Adrenal gland (tissue), 12 donors: Measurements from ENCODE around the gene HELZ2. TPM values are rescaled to one million over a fixed set of nuclear protein-coding genes. Genes with fewer than 3 reads are reported as not detected.
"Not testable (repeated sequence)": the region's sequence is repeated elsewhere in the genome, so short reads cannot be mapped to it uniquely, and the experiment has no call there.

Experiments
- DNase-seq, 7 donors: peaks; one replicate each; pipeline ENCODE4 v3.0.0-alpha.2; 2019 to 2020
- H3K27ac ChIP-seq, 5 donors: fragments of 200-600 bp; sonication (generic) in 4 of 5; 1 replicate in 3 of 5; 2 replicates in 2 of 5; pipeline versions ENCODE4 v1.5.1 to v1.8.0; 2016 to 2020; ENCODE audit warnings: mild to moderate bottlenecking in 1 of 5
- H3K27me3 ChIP-seq: fragments of 200-600 bp; 2 replicates; pipeline ENCODE4 v1.8.0; 2021
- H3K36me3 ChIP-seq, 2 donors: fragments of 200-600 bp; replicated peaks in 1 of 2; 1 replicate in 1 of 2; 2 replicates in 1 of 2; pipeline versions ENCODE4 v1.5.1 to v1.8.0; 2018 to 2022
- H3K4me1 ChIP-seq, 2 donors: fragments of 200-600 bp; replicated peaks in 1 of 2; 1 replicate in 1 of 2; 2 replicates in 1 of 2; pipeline versions ENCODE4 v1.5.1 to v1.8.0; 2018 to 2021
- H3K4me3 ChIP-seq, 4 donors: fragments of 200-600 bp; sonication (generic) in 3 of 4; one replicate each; pipeline ENCODE4 v1.5.1; 2016 to 2018
- H3K9me3 ChIP-seq, 3 donors: fragments of 200-600 bp; sonication (generic) in 1 of 3; replicated peaks in 1 of 3; 1 replicate in 2 of 3; 2 replicates in 1 of 3; pipeline versions ENCODE4 v1.5.1 to v1.8.0; 2016 to 2021
- POLR2A ChIP-seq, 2 donors: fragments of 450-650 bp; IDR thresholded peaks; one replicate each; pipeline ENCODE4 v1.6.1; 2017; ENCODE audit warnings: antibody characterized with exemption in 2 of 2, mild to moderate bottlenecking in 2 of 2, moderate library complexity in 1 of 2
- WGBS, 4 donors: extraction: QIAGEN DNeasy Blood & Tissue Kit in 2 of 4; methylation state at CpG; one replicate each; pipeline versions ENCODE4 v1.1.5 to v1.1.7; 2013 to 2017; 5-methylcytosine and 5-hydroxymethylcytosine counted together
- intact Hi-C, 2 donors: fragments of 100-400 bp; cut with DNase I; formaldehyde crosslinking; loops; one replicate each; pipeline versions ENCODE4 v1.14.1 to v1.15.0; 2022 to 2023
- polyA plus RNA-seq, 3 donors: library from polyadenylated mRNA; stranded (reverse); fragments of 200-250 nt in 2 of 3; fragments of 350-450 nt in 1 of 3; fragmentation: Illumina TruSeq in 1 of 3; extraction: RNeasy Lipid Tissue Mini Kit (QIAGEN cat#74804) in 1 of 3; gene quantifications; one replicate each; pipeline ENCODE4 v1.2.3, GENCODE V29; 2013 to 2014
- total RNA-seq, 9 donors: library from RNA; depleted of rRNA in 4 of 9; stranded (reverse); fragments of >200 nt in 4 of 9; fragments of 120-200 nt in 1 of 9; fragmentation: NEBNext Ultra II Directional in 1 of 9; extraction: Animal tissue kit (Norgen Biotek cat#: 25700) in 1 of 9; gene quantifications; one replicate each; pipeline versions ENCODE4 v1.1.0 to v1.2.4, GENCODE V29; 2013 to 2023
- TF ChIP-seq, protein P1 (sequence below), 6 experiments: fragments of 450-650 bp in 4 of 6; fragments of 200-600 bp in 2 of 6; sonication (generic) in 1 of 6; IDR thresholded peaks; 1 replicate in 5 of 6; 2 replicates in 1 of 6; pipeline versions ENCODE4 v1.5.1 to v1.8.0; 2016 to 2021; ENCODE audit warnings: antibody characterized with exemption in 6 of 6, mild to moderate bottlenecking in 2 of 6, moderate library complexity in 1 of 6
- donor health status: healthy with polysubstance abuse.
- donor health status: Bipolar disorder and iron deficiency.
- donor health status: DM: yes; HTN: yes; CAD: no.
- donor health status: DM: no; HTN: no; CAD: no.
- donor health status: DM: no; HTN: no; CAD: no.
- donor health status: DM: yes; HTN: yes; CAD: no.

Gene HELZ2
- total and polyA plus RNA-seq, 12 donors, result 3.7 to 54.4 (median 24.3) TPM

DNA sequence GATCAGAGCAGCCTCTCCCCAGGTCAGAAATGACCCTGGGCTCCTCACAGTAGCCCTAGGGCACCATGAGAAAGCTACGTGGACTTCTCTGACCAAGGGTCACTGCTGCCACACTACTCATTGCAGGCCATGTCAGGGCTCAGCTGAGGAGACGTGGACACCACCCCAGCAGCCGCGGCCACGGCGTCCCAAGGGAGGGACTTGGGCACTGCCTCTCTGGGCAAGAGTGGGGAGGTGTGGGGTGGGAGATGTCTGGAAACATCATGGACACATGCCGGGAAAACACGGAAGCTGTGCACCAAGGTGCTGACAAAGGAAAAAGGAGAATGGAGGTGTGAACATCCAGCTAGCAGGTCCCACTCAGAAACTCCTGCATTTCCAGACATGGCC, 43.8 kb upstream of the HELZ2 start:
- peaks cover 0 to 26% of the 10 kb centered on the region in 2 donors for H3K36me3 ChIP-seq
- WGBS, 4 donors, result 82 to 93% (median 89%) methylated on average over 7 to 8 of the region's 8 CpGs
- H3K27me3 ChIP-seq, result no peaks in the 10 kb centered on the region
- intact Hi-C loops, result loop anchor here in 1 of 2 donors (10.0 kb wide), 1 partner anchor 357 kb away; the partner anchor contains the start of gene SAMD10
- H3K27ac ChIP-seq, result no peak overlapping the region
- no peak overlapping the region for H3K4me3 ChIP-seq
- no peak for TF ChIP-seq POLR2A (IDR thresholded peaks at IDR 0.05)
- TF ChIP-seq, protein P1, sequence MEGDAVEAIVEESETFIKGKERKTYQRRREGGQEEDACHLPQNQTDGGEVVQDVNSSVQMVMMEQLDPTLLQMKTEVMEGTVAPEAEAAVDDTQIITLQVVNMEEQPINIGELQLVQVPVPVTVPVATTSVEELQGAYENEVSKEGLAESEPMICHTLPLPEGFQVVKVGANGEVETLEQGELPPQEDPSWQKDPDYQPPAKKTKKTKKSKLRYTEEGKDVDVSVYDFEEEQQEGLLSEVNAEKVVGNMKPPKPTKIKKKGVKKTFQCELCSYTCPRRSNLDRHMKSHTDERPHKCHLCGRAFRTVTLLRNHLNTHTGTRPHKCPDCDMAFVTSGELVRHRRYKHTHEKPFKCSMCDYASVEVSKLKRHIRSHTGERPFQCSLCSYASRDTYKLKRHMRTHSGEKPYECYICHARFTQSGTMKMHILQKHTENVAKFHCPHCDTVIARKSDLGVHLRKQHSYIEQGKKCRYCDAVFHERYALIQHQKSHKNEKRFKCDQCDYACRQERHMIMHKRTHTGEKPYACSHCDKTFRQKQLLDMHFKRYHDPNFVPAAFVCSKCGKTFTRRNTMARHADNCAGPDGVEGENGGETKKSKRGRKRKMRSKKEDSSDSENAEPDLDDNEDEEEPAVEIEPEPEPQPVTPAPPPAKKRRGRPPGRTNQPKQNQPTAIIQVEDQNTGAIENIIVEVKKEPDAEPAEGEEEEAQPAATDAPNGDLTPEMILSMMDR (IDR thresholded peaks at IDR 0.05), result no peak
- no peaks in the 10 kb centered on the region for H3K9me3 ChIP-seq
- DNase-seq, result no peak
- H3K4me1 ChIP-seq, result peaks cover 11 to 18% of the 10 kb centered on the region in 2 donors

DNA sequence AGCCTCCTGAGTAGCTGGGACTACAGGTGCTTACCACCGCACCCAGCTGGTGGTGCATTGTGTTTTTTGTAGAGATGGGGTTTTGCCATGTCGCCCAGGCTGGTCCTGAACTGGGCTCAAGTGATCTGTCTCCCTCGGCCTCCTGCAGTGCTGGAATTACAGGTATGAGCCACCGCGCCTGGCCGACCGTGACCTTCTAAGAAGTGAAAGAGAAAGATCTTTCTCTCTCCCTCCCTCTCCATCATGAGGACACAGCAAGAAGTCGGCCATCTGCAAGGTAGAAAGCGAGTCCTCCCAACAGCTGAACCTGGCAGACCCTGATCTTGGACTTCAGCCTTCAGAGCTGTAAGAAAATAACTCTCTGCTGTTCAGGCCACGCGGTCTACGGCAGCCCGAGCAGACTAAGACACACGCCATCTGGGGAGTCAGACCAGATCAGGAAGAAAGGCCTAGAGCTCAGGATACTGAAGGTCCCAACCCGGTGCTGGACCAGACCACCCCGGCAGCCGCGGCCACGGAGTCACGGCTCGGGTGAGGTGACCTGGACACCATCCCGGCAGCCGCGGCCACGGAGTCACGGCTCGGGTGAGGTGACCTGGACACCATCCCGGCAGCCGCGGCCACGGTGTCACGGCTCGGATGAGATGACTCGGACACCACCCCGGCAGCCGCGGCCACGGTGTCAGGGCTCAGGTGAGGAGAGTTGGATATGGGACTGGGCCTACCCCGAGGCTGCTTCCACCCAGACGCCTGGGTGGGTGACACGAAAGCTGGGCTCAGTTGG, 43.2 kb upstream of the HELZ2 start:
- Histone ChIP-seq H3K4me3 (no peak overlapping the region), H3K9me3 (no peaks in the 10 kb centered on the region), H3K27ac (no peak overlapping the region), H3K4me1 (peaks cover 11 to 20% of the 10 kb centered on the region in 2 donors), H3K27me3 (no peaks in the 10 kb centered on the region), H3K36me3 (peaks cover 0 to 26% of the 10 kb centered on the region in 2 donors)
- 94 to 96% (median 95%) methylated on average over 25 to 41 of the region's 41 CpGs for WGBS, 4 donors
- intact Hi-C loops, result loop anchor here in 1 of 2 donors (10.0 kb wide), 1 partner anchor 358 kb away; the partner anchor contains the start of gene SAMD10
- no peak for DNase-seq
- TF ChIP-seq, protein P1 (IDR thresholded peaks at IDR 0.05), result no peak

DNA sequence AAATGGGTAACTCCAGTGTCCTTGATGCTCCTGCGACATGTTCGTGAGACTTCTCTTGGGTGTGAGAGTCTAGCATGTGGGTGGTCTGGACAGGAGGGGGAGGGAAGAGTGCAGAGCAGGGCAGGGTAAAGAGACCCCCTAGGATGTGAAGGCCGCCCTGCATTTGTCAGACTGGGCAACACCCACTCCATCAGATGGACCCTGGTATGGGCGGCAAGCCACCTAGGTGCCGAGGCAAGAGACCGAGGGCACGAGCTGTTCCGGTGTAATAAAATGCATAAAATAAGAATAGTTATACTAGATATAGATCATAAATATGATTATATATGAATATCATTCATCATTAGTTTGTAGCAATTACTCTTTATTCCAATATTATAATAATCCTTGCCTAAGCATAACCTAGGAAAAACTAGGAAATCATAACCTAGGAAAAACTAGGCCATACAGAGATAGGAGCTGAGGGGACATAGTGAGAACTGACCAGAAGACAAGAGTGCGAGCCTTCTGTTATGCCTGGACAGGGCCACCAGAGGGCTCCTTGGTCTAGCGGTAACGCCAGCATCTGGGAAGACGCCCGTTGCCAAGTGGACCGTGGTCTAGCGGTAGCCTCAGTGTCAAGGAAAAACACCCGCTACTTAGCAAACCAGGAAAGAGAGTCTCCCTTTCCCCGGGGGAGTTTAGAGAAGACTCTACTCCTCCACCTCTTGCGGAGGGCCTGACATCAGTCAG, 40.0 kb upstream of the HELZ2 start:
- DNase-seq, result peak in 2 of 7 donors; percentile 59 to 61
- 65 to 74% (median 69%) methylated on average over 15 to 18 of the region's 18 CpGs for WGBS, 4 donors
- not testable (repeated sequence) for H3K27ac ChIP-seq, H3K9me3 ChIP-seq, H3K4me3 ChIP-seq, H3K27me3 ChIP-seq
- intact Hi-C loops, result loop anchor here in 1 of 2 donors (10.0 kb wide), 1 partner anchor 361 kb away; the partner anchor contains the start of gene SAMD10
- TF ChIP-seq, protein P1 (IDR thresholded peaks at IDR 0.05), result peak; percentile 23 to 70 (median 38)
- peaks cover 0 to 26% of the 10 kb centered on the region in 2 donors for H3K36me3 ChIP-seq
- H3K4me1 ChIP-seq, result peaks cover 8 to 16% of the 10 kb centered on the region in 2 donors

DNA sequence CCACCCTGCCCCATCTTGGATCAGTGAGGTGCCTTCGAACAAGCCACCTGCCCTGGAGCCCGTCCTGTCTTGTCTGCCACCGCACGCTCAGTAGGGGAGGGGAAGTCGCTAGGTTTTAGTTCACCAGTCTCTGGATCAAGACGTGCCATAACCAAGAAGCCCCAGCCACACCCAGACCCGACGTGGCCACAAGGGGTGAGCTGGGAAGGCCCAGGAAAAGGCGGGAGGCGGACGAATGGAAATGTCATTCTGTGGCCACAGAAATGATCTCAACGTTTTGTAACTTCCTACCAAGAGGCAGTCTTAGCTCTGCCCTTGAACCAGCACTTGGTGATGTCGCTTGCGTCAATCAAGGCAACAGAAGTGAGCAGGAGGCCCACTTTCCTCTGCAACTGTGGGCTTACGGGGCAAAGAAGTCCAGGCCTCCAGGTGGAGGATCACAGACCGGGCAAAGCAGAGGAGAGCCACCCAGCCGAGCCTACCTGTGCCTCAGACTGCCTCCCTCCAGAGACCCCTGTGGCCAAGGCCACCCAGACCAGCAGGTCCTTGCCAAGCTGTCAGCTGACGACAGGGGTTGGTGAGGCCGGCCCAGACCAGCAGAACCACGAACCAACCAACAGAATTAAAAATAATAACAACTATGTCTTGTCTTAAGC, 38.4 kb upstream of the HELZ2 start:
- Histone ChIP-seq H3K27ac (peak overlapping the region; percentile 42 to 87 (median 69)), H3K4me3 (no peak overlapping the region), H3K36me3 (peaks cover 0 to 11% of the 10 kb centered on the region in 2 donors), H3K9me3 (no peaks in the 10 kb centered on the region), H3K27me3 (no peaks in the 10 kb centered on the region), H3K4me1 (peaks cover 8 to 16% of the 10 kb centered on the region in 2 donors)
- intact Hi-C loops, result loop anchor here in 1 of 2 donors (10.0 kb wide), 1 partner anchor 362 kb away; the partner anchor contains the start of gene SAMD10
- TF ChIP-seq, protein P1 (IDR thresholded peaks at IDR 0.05), result peak in 2 of 6 experiments; percentile 22 to 31
- TF ChIP-seq POLR2A (IDR thresholded peaks at IDR 0.05), result no peak
- 46 to 55% (median 51%) methylated on average over 16 to 20 of the region's 20 CpGs for WGBS, 4 donors
- peak; percentile 44 to 89 (median 75) for DNase-seq
